ENCODE data around the gene GRIN3B. TPM values are rescaled to one million over a fixed set of nuclear protein-coding genes. Genes with fewer than 3 reads are reported as not detected.

The GRIN3B gene
- polyA plus RNA-seq, 4 donors = 0.44 to 1.3 (median 0.55) TPM

GRCh38 chr19:1004803-1005664, 4.8 kb downstream of the GRIN3B start:
- DNase-seq (ENCODE audit: low read depth in 4 of 4, low spot score in 3 of 4) = no peak

GRCh38 chr19:1006711-1007398, 6.6 kb downstream of the GRIN3B start:
- no peak for DNase-seq (ENCODE audit: low read depth in 4 of 4, low spot score in 3 of 4)

GRCh38 chr19:1007399-1008251, 7.4 kb downstream of the GRIN3B start:
- no peak for DNase-seq (ENCODE audit: low read depth in 4 of 4, low spot score in 3 of 4)

- DNase-seq (ENCODE audit: low read depth in 4 of 4, low spot score in 3 of 4) = no peak
Observed at GRCh38 chr19:1008268-1009040, 8.2 kb downstream of the GRIN3B start.

GRCh38 chr19:1009041-1009980, 9.1 kb downstream of the GRIN3B start:
- no peak for DNase-seq (ENCODE audit: low read depth in 4 of 4, low spot score in 3 of 4)

DNA sequence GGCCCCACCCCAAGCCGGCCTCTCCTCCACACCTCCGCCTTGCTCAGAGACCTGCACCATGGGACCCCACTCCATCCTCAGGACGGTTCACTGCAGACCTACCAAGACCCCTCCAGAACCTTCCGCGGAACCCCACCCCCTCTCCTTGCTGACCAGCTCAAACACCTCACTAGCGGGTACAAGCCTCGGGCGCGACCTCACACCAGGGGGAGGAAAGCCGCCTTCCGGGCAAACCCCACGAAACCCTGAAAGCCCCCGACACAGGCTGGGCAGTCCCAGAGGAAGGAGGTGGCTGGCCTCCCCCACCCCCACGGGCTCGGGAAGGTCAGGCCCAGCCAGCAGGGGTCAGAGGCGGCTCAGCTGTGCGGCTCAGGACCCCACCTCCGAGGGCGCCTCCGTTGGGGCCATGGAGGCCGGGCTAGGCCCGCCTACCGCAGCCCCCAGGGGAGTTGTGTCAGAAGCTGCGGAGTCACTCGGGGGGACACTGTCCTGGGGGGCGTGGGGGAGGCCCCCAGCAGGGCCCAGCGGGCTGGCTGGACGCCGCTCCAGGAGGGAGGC, 9.8 kb downstream of the GRIN3B start:
- DNase-seq (ENCODE audit: low read depth in 4 of 4, low spot score in 3 of 4) = no peak

DNA sequence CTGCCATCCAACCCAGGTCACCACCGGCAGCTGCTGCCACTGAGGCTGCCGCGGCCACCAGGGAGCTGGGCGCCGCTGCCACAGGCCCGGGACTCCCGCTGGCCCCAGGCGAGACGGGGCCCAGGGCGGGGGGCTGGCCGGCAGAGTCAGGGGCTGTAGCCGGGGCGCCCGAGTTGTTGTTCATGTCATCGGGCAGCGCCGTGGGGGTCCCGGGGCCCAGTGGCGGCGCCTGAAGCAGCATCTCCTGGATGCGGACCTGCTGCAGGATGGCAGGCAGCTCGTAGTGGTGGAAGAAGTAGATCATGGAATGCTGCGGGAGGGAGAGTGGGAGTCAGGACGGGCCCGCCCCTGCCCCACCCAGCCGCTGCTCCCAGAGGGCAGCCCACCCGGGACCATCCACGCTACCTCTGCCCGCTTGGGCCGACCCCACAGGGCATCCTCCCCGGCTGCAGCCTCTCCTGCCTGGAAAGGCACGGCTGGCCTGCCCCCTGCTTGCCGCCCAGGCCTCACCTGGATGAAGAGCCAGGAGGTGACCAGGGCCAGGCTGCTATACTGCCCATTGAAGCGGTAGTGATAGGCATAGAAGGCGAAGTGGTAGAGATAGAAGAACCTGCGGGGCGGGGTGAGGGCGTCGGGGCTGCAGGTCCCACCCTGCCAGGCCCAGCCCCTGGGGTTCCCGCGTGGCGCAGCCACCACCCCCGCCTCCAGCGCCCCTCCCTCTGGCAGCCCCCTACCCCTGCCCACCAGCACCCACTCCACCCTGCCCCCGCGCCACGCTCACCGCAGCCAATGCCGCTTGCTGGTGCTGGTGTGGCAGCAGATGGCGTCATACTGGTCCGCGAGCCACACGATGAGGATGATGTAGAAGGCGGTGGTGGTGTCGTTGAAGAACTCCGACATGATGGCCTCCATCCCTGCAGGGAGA, 10.6 kb downstream of the GRIN3B start:
- DNase-seq (ENCODE audit: low read depth in 4 of 4, low spot score in 3 of 4) = no peak

- no peak for DNase-seq (ENCODE audit: low read depth in 4 of 4, low spot score in 3 of 4)
Observed at GRCh38 chr19:1011831-1012333, 11.7 kb downstream of the GRIN3B start.

DNA sequence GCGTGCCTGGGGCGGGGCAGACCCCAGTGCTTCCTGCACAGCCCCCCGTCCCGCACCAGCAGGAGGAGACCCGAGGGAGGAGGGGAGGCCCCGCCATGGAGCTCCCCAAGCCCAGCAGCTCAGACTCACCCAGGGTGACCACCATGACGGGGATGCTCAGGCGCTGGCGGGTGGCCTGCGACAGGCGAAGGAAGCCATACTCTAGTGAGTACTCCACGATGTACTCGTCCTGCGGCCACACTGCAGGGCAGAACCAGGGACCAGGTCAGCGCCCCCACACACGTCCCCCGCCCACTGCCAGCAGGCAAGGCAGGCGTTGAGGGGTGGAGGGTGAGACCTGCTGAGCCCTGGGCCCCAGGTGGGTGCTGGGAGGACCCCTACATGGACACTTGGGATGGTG, 12.1 kb downstream of the GRIN3B start:
- no peak for DNase-seq (ENCODE audit: low read depth in 4 of 4, low spot score in 3 of 4)

DNA sequence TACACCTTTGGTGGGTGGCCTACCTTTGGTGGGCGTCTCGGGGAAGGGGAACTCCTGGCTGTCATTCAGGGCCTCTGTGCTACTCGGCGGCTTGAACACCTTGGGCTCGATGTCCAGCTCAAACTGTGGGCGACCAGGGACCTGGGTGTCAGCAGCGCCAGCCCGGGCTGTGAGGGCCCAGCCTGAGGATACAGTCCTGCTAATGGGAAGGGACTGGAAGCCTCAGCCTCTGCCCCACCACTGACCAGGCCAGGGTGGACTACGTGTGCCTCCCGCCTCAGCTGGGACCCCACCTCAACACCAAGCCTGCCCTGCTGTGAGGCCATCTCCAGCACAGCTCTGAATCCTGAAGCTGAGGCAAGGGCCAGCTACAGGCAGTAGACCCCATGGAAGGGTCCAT, 13.0 kb downstream of the GRIN3B start:
- DNase-seq (ENCODE audit: low read depth in 4 of 4, low spot score in 3 of 4) = no peak

GRCh38 chr19:1014161-1015060, 14.2 kb downstream of the GRIN3B start:
- DNase-seq (ENCODE audit: low read depth in 4 of 4, low spot score in 3 of 4) = no peak

DNA sequence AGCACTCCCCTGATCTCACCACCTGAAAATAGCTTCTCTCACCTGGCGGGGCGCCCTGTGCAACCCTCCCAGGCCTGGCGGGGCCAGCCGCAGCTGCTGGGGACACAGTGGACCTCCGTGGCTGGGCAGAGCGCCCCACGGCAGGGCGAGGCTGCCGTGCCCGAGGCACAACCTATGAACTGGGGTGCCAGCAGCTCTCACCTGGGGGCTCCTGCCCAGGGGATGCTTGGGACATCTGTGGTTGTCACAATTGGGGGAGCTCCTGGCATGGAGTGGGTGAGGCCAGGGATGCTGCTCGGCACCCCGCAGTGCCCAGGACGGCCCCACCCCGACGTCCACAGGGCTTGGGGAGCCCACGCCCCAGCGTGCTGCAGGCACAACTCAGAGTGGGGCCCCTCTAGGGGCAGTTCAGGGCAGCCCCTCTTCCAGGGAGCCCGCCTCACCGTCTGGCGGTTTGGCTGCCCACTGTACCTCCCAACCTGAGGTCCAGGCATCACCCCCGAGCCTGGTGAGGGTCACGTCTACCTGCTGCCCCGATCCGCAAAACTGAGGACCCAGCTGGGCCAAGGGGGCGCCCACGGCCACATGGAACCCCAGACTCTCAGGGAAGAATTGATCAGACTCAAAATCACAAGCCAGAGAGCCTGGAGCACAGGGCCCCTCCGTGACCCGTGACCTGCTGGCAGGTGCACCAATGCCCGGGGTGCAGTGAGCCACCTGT, 15.0 kb downstream of the GRIN3B start:
- no peak for DNase-seq (ENCODE audit: low read depth in 4 of 4, low spot score in 3 of 4)

GRCh38 chr19:1015782-1016646, 15.8 kb downstream of the GRIN3B start:
- no peak for DNase-seq (ENCODE audit: low read depth in 4 of 4, low spot score in 3 of 4)

DNA sequence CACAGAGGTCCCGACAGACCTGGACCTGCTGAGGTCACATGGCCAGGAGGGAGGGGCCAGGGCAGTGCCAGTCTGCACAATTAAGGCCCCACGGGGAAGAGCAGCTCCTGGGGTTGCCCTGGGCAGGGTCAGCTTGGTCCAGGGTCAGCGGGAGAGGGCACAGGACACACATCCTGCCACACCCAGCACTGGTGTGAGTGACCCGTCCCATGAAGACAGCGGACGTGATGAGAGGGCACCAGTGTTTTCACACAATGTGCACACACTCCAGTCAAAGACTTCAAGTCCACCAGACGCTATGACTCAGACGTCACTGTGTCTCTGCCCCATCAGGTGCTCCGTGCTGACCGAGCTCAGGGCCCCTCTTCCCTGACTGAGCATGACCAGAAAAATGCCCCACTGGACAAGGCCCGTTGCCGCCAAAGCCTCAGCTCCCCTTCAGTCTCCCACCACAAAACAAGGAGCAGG, 16.5 kb downstream of the GRIN3B start:
- no peak for DNase-seq (ENCODE audit: low read depth in 4 of 4, low spot score in 3 of 4)
